Measurements from ENCODE around the gene SLC10A4.
"Not testable (repeated sequence)": the region's sequence is repeated elsewhere in the genome, so short reads cannot be mapped to it uniquely, and the experiment has no call there.

The SLC10A4 gene, protein sequence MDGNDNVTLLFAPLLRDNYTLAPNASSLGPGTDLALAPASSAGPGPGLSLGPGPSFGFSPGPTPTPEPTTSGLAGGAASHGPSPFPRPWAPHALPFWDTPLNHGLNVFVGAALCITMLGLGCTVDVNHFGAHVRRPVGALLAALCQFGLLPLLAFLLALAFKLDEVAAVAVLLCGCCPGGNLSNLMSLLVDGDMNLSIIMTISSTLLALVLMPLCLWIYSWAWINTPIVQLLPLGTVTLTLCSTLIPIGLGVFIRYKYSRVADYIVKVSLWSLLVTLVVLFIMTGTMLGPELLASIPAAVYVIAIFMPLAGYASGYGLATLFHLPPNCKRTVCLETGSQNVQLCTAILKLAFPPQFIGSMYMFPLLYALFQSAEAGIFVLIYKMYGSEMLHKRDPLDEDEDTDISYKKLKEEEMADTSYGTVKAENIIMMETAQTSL

GRCh38 chr4:48483006-48483776 is at the start of gene SLC10A4:
Gene SLC10A4, plus strand, starts transcription at chr4:48483343. Its CDS starts 219 bp downstream, at chr4:48483562.
- in situ Hi-C loops (cut with HindIII; ENCODE audit: low sequenced_read_pairs) = no loop called here

DNA sequence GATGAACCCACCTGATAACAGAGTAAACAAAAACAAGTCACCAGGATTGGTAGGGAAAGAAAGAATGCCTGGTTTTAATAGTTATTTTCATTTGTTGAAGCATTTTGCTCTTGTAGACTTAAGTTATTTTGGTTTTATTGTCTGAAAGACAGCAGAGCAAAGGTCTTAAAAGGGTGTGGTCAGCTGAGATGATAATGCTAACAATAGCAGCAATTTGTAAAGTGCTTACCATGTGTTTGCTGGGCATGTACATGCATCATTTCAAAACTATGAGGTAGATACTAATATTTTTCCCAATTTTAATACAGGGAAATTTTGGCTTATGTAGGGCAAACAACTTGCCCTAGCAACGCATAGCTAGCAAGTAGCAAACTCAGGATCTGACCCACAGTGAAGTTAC is 46.8 kb upstream of the SLC10A4 start:
- in situ Hi-C loops (cut with HindIII; ENCODE audit: low sequenced_read_pairs) = no loop called here

DNA sequence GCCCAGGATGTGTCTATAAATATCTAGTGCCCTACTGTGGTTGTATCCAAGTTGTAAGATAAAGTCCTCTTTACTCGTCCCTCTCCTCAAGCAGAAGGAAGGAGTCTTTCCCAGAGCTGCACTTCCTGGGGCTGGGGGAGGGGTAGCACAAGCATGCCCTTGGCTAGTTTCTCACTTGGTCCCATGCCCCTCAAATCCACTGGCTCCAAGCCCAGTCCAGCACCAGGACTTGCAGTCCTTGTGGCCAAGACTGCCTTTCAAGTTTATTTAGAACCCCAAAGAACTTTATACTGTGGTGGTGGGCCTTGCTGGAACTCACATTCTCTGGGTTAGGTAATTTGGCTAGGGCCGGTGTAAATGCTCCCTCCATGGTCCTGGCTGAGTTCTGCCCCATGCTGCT is 43.2 kb upstream of the SLC10A4 start:
- in situ Hi-C loops (cut with HindIII; ENCODE audit: low sequenced_read_pairs) = no loop called here

DNA sequence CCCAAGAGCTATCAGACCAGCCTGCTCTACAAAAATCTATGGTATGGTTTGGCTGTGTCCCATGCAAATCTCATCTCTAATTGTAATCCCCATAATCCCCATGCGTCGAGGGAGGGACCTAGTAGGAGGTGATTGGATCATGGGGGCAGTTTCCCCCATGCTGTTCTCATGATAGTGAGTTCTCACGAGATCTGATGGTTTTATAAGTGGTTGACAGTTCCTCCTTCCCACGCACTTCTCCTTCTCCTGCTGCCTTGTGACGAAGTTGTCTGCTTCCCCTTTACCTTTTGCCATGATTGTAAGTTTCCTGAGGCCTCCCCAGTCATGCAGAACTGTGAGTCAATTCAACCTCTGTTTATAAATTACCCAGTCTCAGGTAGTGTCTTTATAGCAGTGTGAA is 42.2 kb upstream of the SLC10A4 start:
- in situ Hi-C loops (cut with HindIII; ENCODE audit: low sequenced_read_pairs) = not testable (repeated sequence)

GRCh38 chr4:48445704-48446103 is 37.4 kb upstream of the SLC10A4 start:
- in situ Hi-C loops (cut with HindIII; ENCODE audit: low sequenced_read_pairs) = no loop called here

DNA sequence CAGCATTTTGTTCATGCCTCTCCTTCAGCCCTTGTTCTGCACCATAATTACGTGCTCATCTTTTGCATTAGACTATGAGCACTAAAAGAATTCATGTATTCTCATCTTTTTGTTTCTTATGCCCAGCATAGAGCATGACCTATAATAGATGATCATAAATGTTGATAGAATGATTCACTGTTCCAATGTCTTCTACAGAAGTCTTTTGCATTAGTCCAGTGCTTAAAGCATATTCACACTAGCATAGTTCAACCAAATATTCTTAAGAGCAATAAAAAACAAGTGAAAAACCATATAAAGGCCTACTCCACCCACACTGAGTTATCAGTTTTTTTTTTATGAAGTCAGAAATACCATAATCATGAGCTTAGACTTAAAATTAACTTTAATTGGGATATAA is 36.5 kb upstream of the SLC10A4 start:
- in situ Hi-C loops (cut with HindIII; ENCODE audit: low sequenced_read_pairs) = no loop called here

DNA sequence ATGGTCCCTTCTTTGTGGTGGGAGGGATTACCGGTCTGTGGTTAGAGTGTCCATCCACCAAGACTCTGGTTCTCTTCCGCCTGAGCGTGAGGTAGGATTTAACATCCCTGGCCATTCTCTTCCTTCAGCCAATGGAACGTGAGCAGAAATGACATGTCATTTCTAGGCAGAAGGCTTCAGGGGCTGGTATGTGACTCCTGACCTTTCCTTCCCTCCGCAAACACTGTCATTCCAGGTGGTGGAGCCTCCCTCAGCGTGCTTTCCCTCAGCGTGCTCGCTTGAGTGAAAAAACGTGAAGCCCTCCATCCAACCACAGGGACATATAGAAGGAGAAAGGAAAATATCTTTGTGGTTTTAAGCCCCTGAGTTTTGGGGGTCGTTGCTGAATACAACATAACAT is 34.0 kb upstream of the SLC10A4 start:
- in situ Hi-C loops (cut with HindIII; ENCODE audit: low sequenced_read_pairs) = no loop called here

GRCh38 chr4:48450740-48451139 is 32.4 kb upstream of the SLC10A4 start:
- in situ Hi-C loops (cut with HindIII; ENCODE audit: low sequenced_read_pairs) = no loop called here

DNA sequence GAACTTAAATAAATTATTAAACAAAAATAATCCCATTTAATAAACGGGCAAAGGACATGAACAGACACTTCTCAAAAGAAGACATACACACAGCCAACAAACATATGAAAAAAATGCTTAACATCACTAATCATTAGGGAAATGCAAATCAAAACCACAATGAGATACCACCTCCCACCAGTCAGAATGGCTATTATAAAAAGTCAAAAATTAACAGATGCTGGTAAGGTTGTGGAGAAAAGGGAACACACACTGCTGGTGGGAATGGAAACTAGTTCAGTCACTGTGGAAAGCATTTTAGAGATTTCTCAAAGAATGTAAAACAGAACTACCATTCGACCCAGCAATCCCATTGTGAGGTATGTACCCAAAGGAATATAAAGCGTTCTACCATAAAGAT is 31.5 kb upstream of the SLC10A4 start:
- in situ Hi-C loops (cut with HindIII; ENCODE audit: low sequenced_read_pairs) = not testable (repeated sequence)

DNA sequence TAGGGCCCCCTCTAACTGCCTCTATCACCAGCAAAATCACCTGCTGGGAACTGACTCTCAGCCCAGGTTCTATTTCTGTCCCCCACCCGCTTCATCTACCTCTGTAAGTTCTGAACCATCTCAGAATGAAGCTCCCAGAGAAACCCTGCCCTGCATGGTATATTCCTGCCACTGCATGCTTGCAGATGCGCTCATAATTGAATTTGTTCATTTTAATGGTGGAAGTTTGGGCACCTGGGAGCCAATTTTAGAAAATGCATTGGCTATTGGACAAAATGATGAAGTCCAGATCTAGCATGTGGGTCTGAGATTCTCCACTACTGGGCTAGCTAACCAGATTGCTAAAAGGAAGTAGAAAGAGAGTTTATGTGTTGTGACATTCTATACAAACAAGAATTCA is 28.6 kb upstream of the SLC10A4 start:
- in situ Hi-C loops (cut with HindIII; ENCODE audit: low sequenced_read_pairs) = no loop called here

GRCh38 chr4:48461000-48461399 is 22.1 kb upstream of the SLC10A4 start:
- in situ Hi-C loops (cut with HindIII; ENCODE audit: low sequenced_read_pairs) = no loop called here

GRCh38 chr4:48462363-48462762 is 20.8 kb upstream of the SLC10A4 start:
- in situ Hi-C loops (cut with HindIII; ENCODE audit: low sequenced_read_pairs) = no loop called here

DNA sequence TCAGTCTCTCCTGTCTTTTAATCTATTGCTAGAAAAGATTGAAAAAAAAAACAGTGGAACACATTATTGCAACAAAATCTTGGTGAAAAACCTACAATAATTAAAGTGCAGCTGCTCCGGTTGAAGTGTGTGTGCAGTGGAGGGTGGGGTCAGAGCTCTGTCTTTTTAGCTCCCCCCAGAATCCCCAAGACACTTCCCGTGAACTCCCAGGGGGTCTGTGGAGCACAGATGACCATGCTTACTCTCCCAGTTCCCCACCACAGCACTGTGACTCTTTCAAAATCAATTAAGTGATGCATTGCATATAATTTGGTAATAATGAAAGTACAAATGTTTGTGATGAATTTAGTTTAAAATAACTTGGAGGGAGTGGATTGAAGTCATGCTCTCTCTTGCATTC is 15.7 kb upstream of the SLC10A4 start:
- in situ Hi-C loops (cut with HindIII; ENCODE audit: low sequenced_read_pairs) = no loop called here

DNA sequence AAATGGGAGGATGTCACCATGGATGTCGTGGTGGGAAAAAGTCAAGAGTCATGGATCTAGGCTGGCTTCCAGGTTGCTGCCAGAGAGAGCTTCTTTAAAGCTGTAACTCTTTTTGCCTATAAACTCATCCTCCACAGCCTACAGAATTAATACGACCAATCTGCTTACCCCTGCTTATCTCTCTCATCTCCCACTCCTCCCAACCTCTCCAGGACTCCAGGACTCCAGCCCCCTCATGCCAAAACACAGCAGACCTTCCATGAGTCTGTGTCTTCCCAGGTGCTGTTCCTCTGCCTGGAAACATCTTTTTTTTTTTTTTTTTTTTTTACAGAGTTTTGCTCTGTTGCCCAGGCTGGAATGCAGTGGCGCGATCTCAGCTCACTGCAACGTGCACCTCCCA is 15.3 kb upstream of the SLC10A4 start:
- in situ Hi-C loops (cut with HindIII; ENCODE audit: low sequenced_read_pairs) = no loop called here

DNA sequence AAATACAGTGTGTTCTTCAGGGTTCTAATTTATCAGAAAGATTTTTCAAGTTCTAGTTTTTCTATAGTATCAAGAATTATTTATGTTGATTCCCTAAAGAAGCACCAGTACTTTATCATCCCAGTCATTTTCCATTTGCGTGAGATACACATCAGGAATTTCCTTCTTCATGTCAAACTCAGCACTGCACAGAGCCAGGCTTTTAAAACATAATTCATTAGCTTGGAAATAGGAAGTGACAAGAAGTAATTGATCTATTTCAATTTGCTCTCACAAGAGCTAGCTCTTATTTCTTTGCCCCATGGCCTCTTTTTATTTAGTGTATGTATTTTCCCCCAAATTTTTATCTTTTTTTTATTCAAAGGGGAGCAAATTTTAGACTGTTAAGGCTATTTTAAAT is 13.0 kb upstream of the SLC10A4 start:
- in situ Hi-C loops (cut with HindIII; ENCODE audit: low sequenced_read_pairs) = no loop called here

DNA sequence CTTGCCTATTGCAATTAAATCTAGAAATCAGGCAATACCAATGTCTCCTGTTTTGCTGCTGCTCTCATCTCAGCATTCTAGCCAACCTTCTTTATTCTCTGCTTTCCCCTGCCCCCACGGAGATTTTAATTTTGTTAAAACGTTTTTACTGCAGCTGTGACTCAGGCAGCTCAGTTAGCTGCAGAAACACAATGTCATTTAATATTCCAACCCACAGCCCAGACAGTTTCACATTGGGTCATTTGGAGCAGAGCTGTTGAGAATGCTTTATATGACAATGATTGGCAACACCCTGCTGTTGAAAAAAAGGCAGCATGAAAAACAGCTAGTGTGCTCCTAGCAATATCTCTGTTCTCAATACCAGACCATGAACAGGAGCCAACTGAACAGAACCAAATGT is 12.6 kb upstream of the SLC10A4 start:
- in situ Hi-C loops (cut with HindIII; ENCODE audit: low sequenced_read_pairs) = no loop called here

- in situ Hi-C loops (cut with HindIII; ENCODE audit: low sequenced_read_pairs) = no loop called here
Observed at GRCh38 chr4:48472794-48473193, 10.3 kb upstream of the SLC10A4 start.

- in situ Hi-C loops (cut with HindIII; ENCODE audit: low sequenced_read_pairs) = no loop called here
Observed at GRCh38 chr4:48475770-48476169, 7.4 kb upstream of the SLC10A4 start.

- in situ Hi-C loops (cut with HindIII; ENCODE audit: low sequenced_read_pairs) = no loop called here
Observed at GRCh38 chr4:48478273-48478672, 4.9 kb upstream of the SLC10A4 start.

- in situ Hi-C loops (cut with HindIII; ENCODE audit: low sequenced_read_pairs) = no loop called here
Observed at GRCh38 chr4:48481581-48481980, 1.6 kb upstream of the SLC10A4 start.

GRCh38 chr4:48483777-48484493 is 792 bp downstream of the SLC10A4 start:
- in situ Hi-C loops (cut with HindIII; ENCODE audit: low sequenced_read_pairs) = no loop called here
